Liver (tissue), 3 donors: ENCODE measurements around the gene RBM22.

Source experiments
- ATF3 ChIP-seq: IDR thresholded peaks from 2 replicates; pipeline ENCODE4 v1.6.1; 2016; ENCODE audit warnings: antibody characterized with exemption
- CTCF ChIP-seq: fragments of 150-350 bp; IDR thresholded peaks from 2 replicates; pipeline ENCODE4 v1.5.1; 2017; ENCODE audit warnings: improper control_type of control experiment, low read depth, low read length; ENCODE audit not compliant: missing input control
- GABPA ChIP-seq, 2 donors: IDR thresholded peaks in 1 of 2; conservative IDR thresholded peaks in 1 of 2; 2 replicates each; pipeline ENCODE4 v1.6.1; 2016; ENCODE audit warnings: antibody characterized with exemption in 2 of 2, mild to moderate bottlenecking in 1 of 2, moderate library complexity in 1 of 2
- MAX ChIP-seq: IDR thresholded peaks from 2 replicates; pipeline ENCODE4 v1.6.1; 2016; ENCODE audit warnings: antibody characterized with exemption
- RAD21 ChIP-seq, 2 donors: IDR thresholded peaks; 2 replicates each; pipeline ENCODE4 v1.6.1; 2016; ENCODE audit warnings: antibody characterized with exemption in 2 of 2, mild to moderate bottlenecking in 2 of 2
- REST ChIP-seq: IDR thresholded peaks from 2 replicates; pipeline ENCODE4 v1.6.1; 2016; ENCODE audit warnings: antibody characterized with exemption, mild to moderate bottlenecking
- RXRA ChIP-seq, 2 donors: IDR thresholded peaks; 2 replicates each; pipeline ENCODE4 v1.6.1; 2017 to 2018; ENCODE audit warnings: antibody characterized with exemption in 2 of 2, mild to moderate bottlenecking in 1 of 2
- SP1 ChIP-seq: IDR thresholded peaks from 2 replicates; pipeline ENCODE4 v1.6.1; 2018; ENCODE audit warnings: antibody characterized with exemption, mild to moderate bottlenecking
- TAF1 ChIP-seq: conservative IDR thresholded peaks from 2 replicates; pipeline ENCODE4 v1.6.1; 2016; ENCODE audit warnings: antibody characterized with exemption, mild to moderate bottlenecking
- YY1 ChIP-seq: IDR thresholded peaks from 2 replicates; pipeline ENCODE4 v1.6.1; 2016; ENCODE audit warnings: antibody characterized with exemption, mild to moderate bottlenecking
- donor health status: healthy.
- donor health status: healthy.

GRCh38 chr5:150644514-150644913 lies 56.3 kb downstream of the RBM22 start:
- no peak for TF ChIP-seq RXRA (IDR thresholded peaks at IDR 0.05)
- no peak for TF ChIP-seq REST
- no peak for TF ChIP-seq CTCF
- no peak for TF ChIP-seq ATF3
- TF ChIP-seq YY1, result no peak
- no peak for TF ChIP-seq RAD21 (IDR thresholded peaks at IDR 0.05)
- no peak for TF ChIP-seq MAX
- no peak for TF ChIP-seq TAF1
- TF ChIP-seq SP1, result no peak
- no peak for TF ChIP-seq GABPA (IDR thresholded peaks at IDR 0.05 in 1 of 2, conservative IDR thresholded peaks at IDR 0.05 in 1 of 2)
